ENCODE measurements around the gene STAB1. TPM values are rescaled to one million over a fixed set of nuclear protein-coding genes. Genes with fewer than 3 reads are reported as not detected.

STAB1 gene
- total RNA-seq, 3 donors from 2014 or later, result 47.7 to 149 (median 55.4) TPM

DNA sequence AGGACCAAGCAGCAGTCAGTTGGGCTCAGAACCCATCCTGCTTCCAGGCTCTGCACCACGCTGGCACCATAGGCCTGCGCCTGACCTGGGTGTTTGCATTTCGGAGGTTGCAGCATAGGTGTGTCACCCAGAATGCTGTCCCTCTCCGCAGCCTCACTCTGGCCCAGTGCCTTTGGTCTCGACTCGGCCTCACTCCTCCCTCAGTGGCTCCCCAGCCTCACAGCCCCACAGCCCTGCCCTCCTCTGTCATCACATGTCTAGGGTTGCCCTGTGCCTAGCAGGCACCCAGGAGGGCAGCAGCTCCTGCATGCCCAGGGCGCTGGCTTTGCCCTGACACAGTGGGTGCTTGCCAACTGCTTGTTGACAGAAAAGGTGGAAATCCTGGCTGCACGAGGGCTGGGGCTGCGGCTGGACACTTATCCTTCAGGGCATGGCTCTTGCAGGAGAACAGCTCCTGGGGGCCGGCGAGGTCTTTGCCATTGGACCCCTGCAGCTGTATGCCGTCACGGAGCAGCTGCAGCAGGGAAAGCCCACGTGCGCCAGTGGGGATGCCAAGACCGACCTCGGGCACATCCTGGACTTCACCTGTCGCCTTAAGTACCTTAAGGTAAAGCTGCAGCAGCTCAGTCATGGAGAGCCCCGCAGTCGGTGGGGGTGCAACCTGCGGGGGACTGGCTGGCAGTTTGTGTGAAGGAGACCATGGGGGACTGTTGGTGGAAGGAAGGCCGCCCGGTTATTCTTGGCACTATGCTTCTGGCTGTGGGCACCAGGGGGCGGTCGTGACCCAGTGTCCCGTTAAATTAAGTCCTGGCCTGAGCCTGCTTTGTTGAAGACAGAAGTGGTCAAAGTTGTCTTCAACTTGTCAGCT lies 23.5 kb upstream of the STAB1 start:
- no peak for TF ChIP-seq POLR2A (IDR thresholded peaks at IDR 0.05)
- TF ChIP-seq POLR2AphosphoS5 (IDR thresholded peaks at IDR 0.05), result peak in 1 of 3 donors; percentile 17
- TF ChIP-seq, protein P1, sequence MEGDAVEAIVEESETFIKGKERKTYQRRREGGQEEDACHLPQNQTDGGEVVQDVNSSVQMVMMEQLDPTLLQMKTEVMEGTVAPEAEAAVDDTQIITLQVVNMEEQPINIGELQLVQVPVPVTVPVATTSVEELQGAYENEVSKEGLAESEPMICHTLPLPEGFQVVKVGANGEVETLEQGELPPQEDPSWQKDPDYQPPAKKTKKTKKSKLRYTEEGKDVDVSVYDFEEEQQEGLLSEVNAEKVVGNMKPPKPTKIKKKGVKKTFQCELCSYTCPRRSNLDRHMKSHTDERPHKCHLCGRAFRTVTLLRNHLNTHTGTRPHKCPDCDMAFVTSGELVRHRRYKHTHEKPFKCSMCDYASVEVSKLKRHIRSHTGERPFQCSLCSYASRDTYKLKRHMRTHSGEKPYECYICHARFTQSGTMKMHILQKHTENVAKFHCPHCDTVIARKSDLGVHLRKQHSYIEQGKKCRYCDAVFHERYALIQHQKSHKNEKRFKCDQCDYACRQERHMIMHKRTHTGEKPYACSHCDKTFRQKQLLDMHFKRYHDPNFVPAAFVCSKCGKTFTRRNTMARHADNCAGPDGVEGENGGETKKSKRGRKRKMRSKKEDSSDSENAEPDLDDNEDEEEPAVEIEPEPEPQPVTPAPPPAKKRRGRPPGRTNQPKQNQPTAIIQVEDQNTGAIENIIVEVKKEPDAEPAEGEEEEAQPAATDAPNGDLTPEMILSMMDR (IDR thresholded peaks at IDR 0.05), result peak; percentile 35 to 73 (median 69)
- peaks cover 0 to 8% of the 10 kb centered on the region in 2 donors for H3K4me1 ChIP-seq

DNA sequence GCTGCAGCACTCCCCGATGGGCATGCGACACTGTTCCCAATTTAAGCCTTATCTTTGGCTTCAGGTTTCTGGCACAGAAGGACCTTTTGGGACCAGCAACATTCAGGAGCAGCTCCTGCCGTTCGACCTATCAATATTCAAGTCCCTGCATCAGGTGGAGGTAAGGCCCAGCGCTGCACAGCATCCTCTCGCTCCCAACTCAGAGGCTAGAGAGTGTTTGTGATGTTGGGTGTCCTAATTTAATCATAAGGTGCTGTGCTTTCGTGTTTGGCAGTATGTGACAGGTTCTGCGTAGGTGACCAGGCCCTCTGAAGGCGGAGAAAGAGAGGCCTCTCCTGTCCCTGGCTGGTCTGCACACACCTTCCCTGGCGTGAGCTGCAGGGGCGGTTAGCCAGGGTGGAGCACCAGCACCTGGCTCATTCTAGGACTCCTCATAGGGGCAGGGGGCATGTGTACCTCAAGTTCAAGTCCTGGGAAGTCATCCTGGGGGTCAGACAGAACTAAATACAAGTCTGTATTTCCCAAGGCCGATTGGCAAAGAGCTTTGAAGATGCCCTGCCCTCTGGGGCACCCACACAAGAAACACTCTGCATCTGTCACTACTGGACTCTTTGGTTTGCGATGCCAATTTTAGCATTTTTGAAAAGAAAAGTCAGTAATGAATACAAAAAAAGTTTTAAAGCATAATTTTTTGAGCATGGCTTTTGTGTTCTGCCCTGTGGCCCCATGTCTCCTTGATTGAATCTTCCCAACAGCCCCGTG lies 22.7 kb upstream of the STAB1 start:
- peak overlapping the region in 1 of 2 donors; percentile 78 for H3K27ac ChIP-seq
- DNase-seq (ENCODE audit: low spot score in 2 of 2), result no peak
- no peaks in the 10 kb centered on the region for H3K27me3 ChIP-seq
- H3K4me3 ChIP-seq, result no peak overlapping the region
- no peaks in the 10 kb centered on the region for H3K9me3 ChIP-seq
- H3K4me1 ChIP-seq, result peaks cover 0 to 8% of the 10 kb centered on the region in 2 donors
- intact Hi-C loops (cut with DNase I; ENCODE audit: low total_unique reads), result loop anchor here (10.0 kb wide), 1 partner anchor 62 kb away; the partner anchor contains the start of genes NT5DC2 and UQCC5
- H3K36me3 ChIP-seq, result no peaks in the 10 kb centered on the region
- no peak for TF ChIP-seq POLR2A (IDR thresholded peaks at IDR 0.05)
- TF ChIP-seq POLR2AphosphoS5 (IDR thresholded peaks at IDR 0.05), result no peak
- TF ChIP-seq, protein P1 (IDR thresholded peaks at IDR 0.05), result no peak

More for the DNA sequence above, 23.5 kb upstream of the STAB1 start:
- no peaks in the 10 kb centered on the region for H3K9me3 ChIP-seq
- no peaks in the 10 kb centered on the region for H3K36me3 ChIP-seq
- no peaks in the 10 kb centered on the region for H3K27me3 ChIP-seq
- peak overlapping the region; percentile 29 to 78 for H3K27ac ChIP-seq
- H3K4me3 ChIP-seq, result peak overlapping the region in 1 of 3 donors; percentile 33
- DNase-seq (ENCODE audit: low spot score in 2 of 2), result peak; percentile 49 to 80
- intact Hi-C loops (cut with DNase I; ENCODE audit: low total_unique reads), result loop anchor here (10.0 kb wide), 1 partner anchor 63 kb away; the partner anchor contains the start of genes NT5DC2 and UQCC5

DNA sequence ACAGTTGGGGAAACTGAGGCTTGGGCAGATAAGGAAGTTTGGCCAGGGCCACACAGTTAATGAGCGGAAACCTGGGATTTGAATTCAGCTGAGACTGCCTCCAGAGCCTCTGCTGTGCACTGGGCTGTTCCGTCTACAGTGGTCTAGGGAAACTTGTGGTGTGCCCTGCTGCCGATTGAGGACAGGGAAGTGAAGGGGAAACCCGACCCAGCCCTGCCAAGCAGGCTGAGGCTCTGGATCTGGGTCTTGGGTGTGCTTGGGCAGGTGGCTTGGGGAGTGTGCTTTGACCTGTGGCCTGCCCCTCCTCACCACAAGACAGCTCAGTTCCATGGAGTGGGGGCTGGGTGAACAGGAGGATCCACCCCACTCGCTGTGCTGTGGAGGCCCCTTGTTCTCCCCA lies 22.1 kb upstream of the STAB1 start:
- H3K27ac ChIP-seq, result no peak overlapping the region
- intact Hi-C loops (cut with DNase I; ENCODE audit: low total_unique reads), result loop anchor here (10.0 kb wide), 1 partner anchor 62 kb away; the partner anchor contains the start of genes NT5DC2 and UQCC5
- H3K36me3 ChIP-seq, result peaks cover 5% of the 10 kb centered on the region

DNA sequence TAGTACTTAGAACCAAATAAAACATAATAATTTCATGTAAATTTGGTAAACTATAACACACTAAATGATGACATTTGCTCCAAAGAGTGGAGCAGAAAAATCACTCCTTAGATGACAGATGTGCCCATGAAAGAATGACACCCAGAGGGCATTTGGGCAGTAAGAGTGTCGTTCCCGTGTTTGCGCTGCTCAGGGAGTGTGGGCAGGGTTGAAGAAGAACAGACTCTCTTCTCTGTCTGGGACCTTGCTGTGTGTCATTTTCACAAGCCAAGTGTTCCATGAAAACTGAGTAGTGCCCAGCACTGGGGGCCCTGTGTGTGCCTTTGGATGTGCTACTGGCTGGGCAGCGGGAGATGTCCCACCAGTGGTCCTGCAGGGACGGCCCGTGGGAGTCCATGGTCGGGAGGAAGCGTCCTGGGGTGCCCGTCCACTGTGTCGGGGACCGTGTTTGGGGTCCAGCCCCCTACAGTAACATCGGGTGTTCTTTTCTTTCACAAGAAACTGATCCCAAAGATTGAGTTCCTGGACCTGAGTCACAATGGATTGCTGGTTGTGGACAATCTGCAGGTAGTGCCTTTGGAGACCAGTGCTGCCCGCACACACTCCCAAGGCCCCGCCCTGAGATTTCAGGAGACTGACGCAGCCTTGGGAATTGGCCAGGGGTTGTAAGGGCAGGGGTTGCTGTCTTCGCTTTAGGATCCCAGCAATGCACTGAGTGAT lies 17.9 kb upstream of the STAB1 start:
- no peak for DNase-seq (ENCODE audit: low spot score in 2 of 2)
- no peaks in the 10 kb centered on the region for H3K9me3 ChIP-seq
- H3K27ac ChIP-seq, result no peak overlapping the region
- intact Hi-C loops (cut with DNase I; ENCODE audit: low total_unique reads), result loop anchor here (10.0 kb wide), 1 partner anchor 58 kb away; the partner anchor contains the start of genes NT5DC2 and UQCC5
- no peak overlapping the region for H3K4me3 ChIP-seq
- no peaks in the 10 kb centered on the region for H3K27me3 ChIP-seq
- TF ChIP-seq POLR2AphosphoS5 (IDR thresholded peaks at IDR 0.05) (no peak), POLR2A (IDR thresholded peaks at IDR 0.05) (no peak)
- TF ChIP-seq, protein P1 (IDR thresholded peaks at IDR 0.05), result no peak
- no peaks in the 10 kb centered on the region for H3K4me1 ChIP-seq
- peaks cover 27% of the 10 kb centered on the region for H3K36me3 ChIP-seq

More for the DNA sequence above, 22.1 kb upstream of the STAB1 start:
- Histone ChIP-seq H3K27me3 (no peaks in the 10 kb centered on the region), H3K4me3 (no peak overlapping the region), H3K9me3 (no peaks in the 10 kb centered on the region), H3K4me1 (peaks cover 0 to 8% of the 10 kb centered on the region in 2 donors)
- TF ChIP-seq POLR2A (IDR thresholded peaks at IDR 0.05) (no peak), POLR2AphosphoS5 (IDR thresholded peaks at IDR 0.05) (no peak)
- TF ChIP-seq, protein P1 (IDR thresholded peaks at IDR 0.05), result no peak
- no peak for DNase-seq (ENCODE audit: low spot score in 2 of 2)

All from breast epithelium (tissue), 4 donors.